ENCODE measurements around the gene GADD45B.

The GADD45B gene, protein sequence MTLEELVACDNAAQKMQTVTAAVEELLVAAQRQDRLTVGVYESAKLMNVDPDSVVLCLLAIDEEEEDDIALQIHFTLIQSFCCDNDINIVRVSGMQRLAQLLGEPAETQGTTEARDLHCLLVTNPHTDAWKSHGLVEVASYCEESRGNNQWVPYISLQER

GRCh38 chr19:2475702-2476450 lies at the start of gene GADD45B:
Gene GADD45B, plus strand, starts transcription at chr19:2476127. Its CDS starts 232 bp downstream, at chr19:2476359.
- DNase-seq (ENCODE audit: low read depth, low spot score): peak; percentile 82
- CTCF ChIA-PET: interaction anchor here (0.5 to 6.7 kb wide), 19 partner anchors 10 to 486 kb away, joined by 3 to 68 read pairs (median 3); no protein-coding TSS in a partner anchor
- TF ChIP-seq, protein P1, sequence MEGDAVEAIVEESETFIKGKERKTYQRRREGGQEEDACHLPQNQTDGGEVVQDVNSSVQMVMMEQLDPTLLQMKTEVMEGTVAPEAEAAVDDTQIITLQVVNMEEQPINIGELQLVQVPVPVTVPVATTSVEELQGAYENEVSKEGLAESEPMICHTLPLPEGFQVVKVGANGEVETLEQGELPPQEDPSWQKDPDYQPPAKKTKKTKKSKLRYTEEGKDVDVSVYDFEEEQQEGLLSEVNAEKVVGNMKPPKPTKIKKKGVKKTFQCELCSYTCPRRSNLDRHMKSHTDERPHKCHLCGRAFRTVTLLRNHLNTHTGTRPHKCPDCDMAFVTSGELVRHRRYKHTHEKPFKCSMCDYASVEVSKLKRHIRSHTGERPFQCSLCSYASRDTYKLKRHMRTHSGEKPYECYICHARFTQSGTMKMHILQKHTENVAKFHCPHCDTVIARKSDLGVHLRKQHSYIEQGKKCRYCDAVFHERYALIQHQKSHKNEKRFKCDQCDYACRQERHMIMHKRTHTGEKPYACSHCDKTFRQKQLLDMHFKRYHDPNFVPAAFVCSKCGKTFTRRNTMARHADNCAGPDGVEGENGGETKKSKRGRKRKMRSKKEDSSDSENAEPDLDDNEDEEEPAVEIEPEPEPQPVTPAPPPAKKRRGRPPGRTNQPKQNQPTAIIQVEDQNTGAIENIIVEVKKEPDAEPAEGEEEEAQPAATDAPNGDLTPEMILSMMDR (IDR thresholded peaks at IDR 0.05; ENCODE audit: insufficient read depth, low read length, missing control alignments): no peak
- H3K4me3 ChIP-seq (ENCODE audit: low read depth, low read length): peak within 1 kb of the TSS; percentile 100
- POLR2A ChIA-PET: interaction anchor here (0.7 to 6.9 kb wide), 49 partner anchors 9 to 310 kb away, joined by 3 to 240 read pairs (median 7); partner anchors contain the start of genes LMNB2, THOP1 and TIMM13

GRCh38 chr19:2426611-2427428 lies 49.1 kb upstream of the GADD45B start:
- peak overlapping the region; percentile 92 for H3K4me3 ChIP-seq (ENCODE audit: low read depth, low read length)
- no peak for DNase-seq (ENCODE audit: low read depth, low spot score)
- TF ChIP-seq, protein P1 (IDR thresholded peaks at IDR 0.05; ENCODE audit: insufficient read depth, low read length, missing control alignments): no peak
- POLR2A ChIA-PET: interaction anchor here (0.7 to 2.0 kb wide), 9 partner anchors 16 to 213 kb away, joined by 3 to 14 read pairs (median 4); partner anchors contain the start of genes GADD45B, LMNB2, LSM7 and SPPL2B
- CTCF ChIA-PET: interaction anchor here (1.0 to 8.6 kb wide), 3 partner anchors 16 to 210 kb away, joined by 3 to 87 read pairs (median 6); no protein-coding TSS in a partner anchor

GRCh38 chr19:2427429-2428320 lies 48.3 kb upstream of the GADD45B start, which contains the start of gene TIMM13:
Gene TIMM13, minus strand, starts transcription at chr19:2427586. Its CDS starts 53 bp downstream, at chr19:2427533.
- H3K4me3 ChIP-seq (ENCODE audit: low read depth, low read length): peak within 1 kb of the TSS; percentile 92
- TF ChIP-seq, protein P1 (IDR thresholded peaks at IDR 0.05; ENCODE audit: insufficient read depth, low read length, missing control alignments): no peak

DNA sequence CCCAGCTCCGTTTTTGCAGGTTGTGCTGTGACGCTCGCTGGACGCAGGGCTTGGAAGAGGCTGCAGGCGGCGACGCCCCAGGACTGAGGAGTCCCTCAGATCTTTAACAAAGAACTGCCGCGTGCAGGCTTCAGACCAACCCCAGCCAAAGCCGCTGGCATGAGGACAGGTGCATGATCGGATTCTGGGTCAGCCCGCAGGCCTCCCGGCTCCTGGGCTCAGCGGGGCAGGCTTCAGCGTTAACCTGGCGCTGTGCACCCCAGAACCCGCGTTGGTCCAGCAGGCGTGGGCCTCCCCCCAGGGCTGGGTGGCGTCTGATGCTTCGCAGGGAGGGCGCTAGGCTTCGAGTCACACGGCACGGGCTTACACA lies 47.6 kb upstream of the GADD45B start:
- POLR2A ChIA-PET: interaction anchor here (1.0 to 2.0 kb wide), 7 partner anchors 15 to 199 kb away, joined by 3 to 14 read pairs (median 5); partner anchors contain the start of genes GADD45B and LMNB2
- no peak overlapping the region for H3K4me3 ChIP-seq (ENCODE audit: low read depth, low read length)
- TF ChIP-seq, protein P1 (IDR thresholded peaks at IDR 0.05; ENCODE audit: insufficient read depth, low read length, missing control alignments): no peak
- no peak for DNase-seq (ENCODE audit: low read depth, low spot score)
- CTCF ChIA-PET: interaction anchor here (0.6 to 8.6 kb wide), 6 partner anchors 9 to 208 kb away, joined by 3 to 87 read pairs (median 5); no protein-coding TSS in a partner anchor

More at GRCh38 chr19:2427429-2428320, 48.3 kb upstream of the GADD45B start, which contains the start of gene TIMM13:
- POLR2A ChIA-PET: interaction anchor here (0.7 to 2.0 kb wide), 9 partner anchors 15 to 212 kb away, joined by 3 to 14 read pairs (median 4); partner anchors contain the start of genes GADD45B, LMNB2, LSM7 and SPPL2B
- CTCF ChIA-PET: interaction anchor here (0.6 to 8.6 kb wide), 5 partner anchors 10 to 209 kb away, joined by 3 to 87 read pairs (median 6); no protein-coding TSS in a partner anchor
- DNase-seq (ENCODE audit: low read depth, low spot score): peak; percentile 76
